DOHH2 (cell line): ENCODE measurements around the gene PEMT.

Experiments used
- CTCF ChIP-seq: fragments of 200-600 bp; sonication (generic); IDR thresholded peaks from one replicate; pipeline ENCODE4 v1.5.1; 2014; ENCODE audit warnings: antibody characterized with exemption, mild to moderate bottlenecking, low read depth, low read length; ENCODE audit not compliant: poor library complexity, severe bottlenecking
- EZH2phosphoT487 ChIP-seq: fragments of 200-600 bp; sonication (generic); IDR thresholded peaks from 2 replicates; pipeline ENCODE4 v1.6.1; 2017; ENCODE audit warnings: borderline replicate concordance, mild to moderate bottlenecking, antibody characterized with exemption, low read length, moderate library complexity, mixed read lengths

DNA sequence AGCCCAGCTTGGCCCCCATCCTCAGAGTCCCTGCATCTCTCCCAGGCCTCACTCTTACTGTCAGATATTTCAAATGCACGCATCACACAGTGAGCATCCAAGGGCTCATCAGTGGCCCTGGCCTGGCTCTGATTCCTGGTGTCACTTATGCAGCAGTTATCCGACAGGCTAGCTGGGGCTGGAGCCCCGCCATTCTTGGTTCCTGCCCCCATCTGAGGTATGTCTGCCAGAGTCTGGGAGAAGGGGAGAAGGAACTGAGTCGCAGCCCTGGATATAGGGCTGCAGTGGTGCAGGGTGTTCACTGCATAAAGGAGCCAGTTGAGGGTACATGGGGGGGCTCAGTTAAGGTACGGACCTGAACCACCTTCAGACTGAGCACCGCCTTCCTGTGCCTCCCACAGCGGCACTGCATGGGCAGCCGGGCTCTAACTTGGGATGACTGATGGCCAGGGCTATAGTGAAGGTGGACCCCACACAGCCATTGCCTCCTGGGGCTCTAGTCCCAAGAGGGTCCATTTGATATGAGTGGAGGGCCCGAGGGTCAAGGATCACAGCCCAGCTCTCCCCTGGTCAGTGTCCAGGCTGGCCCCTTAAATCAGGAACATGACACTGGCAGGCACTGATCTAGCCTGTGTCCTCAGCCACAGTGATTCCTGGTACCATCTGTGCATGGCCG, 93.5 kb downstream of the PEMT start:
- TF ChIP-seq CTCF: no peak
- no peak for TF ChIP-seq EZH2phosphoT487
